Dedifferentiated amniotic fluid mesenchymal stem cell (primary cell): Measurements from ENCODE around the gene CNMD.
"Not testable (repeated sequence)": the region's sequence is repeated elsewhere in the genome, so short reads cannot be mapped to it uniquely, and the experiment has no call there.

Experiments used
- DNase-seq: peaks from one replicate; pipeline ENCODE4 v3.0.0-alpha.2; 2016; ENCODE audit errors: extremely low spot score

The CNMD gene

DNA sequence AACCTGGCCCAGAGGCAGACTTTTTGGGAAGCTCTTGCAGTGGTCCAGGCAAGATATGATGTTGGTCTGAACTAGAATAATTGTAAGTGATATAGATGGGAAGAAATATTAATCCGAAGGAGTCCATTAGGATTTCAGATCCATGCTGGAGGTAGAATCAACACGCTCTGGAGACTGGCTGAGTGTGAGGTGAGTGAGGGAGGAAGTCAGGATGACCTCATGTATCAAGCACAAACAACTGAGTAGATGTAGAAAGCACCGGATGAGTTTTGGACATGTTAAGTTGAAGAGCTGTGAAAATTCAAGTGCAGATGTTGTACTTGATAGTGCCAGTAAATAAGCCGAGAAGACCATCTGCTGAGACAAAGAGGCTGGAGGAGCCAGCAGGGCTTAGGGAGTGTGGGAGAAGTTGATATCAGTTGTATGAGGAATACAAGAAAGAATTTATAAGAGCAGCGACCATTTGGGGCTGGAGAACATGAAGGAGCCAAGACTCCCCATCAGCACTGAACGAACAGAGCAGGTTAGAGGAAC, 5.3 kb upstream of the CNMD start:
- DNase-seq, result no peak

DNA sequence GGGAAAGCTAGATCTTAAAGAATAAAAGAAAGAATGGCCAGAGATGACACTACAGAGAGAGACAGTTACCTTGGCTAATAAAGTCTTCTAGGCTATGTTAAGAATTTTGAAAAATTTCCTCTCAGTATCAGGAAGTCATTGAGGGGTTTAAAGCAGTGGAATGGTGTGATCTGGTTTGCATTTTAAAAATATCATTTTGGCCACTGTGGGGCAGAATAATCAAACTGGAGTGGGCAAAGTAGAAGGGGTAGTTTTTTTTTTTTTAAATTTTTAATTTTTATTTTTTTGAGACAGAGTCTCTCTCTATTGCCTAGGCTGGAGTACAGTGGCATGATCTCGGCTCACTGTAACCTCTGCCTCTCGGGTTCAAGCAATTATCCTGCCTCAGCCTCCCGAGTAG, 4.4 kb upstream of the CNMD start:
- no peak for DNase-seq

DNA sequence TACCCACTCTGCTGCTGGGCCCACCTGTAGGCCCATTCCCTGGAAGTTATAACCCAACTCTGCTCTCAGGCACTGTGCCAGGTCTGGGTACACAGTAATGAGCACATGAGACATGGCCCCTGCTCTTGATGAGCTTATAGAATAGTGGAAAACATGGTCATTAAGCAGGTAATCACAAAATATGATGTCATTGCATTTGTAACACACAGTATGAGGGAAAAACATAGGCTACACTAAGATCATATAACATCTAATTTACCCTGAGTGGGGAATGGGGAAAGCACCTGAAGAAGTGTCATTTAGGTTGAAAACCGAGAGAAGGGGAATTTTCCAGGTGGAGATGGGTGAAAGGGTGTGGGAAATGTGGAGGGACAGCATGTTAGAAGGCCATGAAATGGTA, 3.9 kb upstream of the CNMD start:
- DNase-seq, result no peak

DNA sequence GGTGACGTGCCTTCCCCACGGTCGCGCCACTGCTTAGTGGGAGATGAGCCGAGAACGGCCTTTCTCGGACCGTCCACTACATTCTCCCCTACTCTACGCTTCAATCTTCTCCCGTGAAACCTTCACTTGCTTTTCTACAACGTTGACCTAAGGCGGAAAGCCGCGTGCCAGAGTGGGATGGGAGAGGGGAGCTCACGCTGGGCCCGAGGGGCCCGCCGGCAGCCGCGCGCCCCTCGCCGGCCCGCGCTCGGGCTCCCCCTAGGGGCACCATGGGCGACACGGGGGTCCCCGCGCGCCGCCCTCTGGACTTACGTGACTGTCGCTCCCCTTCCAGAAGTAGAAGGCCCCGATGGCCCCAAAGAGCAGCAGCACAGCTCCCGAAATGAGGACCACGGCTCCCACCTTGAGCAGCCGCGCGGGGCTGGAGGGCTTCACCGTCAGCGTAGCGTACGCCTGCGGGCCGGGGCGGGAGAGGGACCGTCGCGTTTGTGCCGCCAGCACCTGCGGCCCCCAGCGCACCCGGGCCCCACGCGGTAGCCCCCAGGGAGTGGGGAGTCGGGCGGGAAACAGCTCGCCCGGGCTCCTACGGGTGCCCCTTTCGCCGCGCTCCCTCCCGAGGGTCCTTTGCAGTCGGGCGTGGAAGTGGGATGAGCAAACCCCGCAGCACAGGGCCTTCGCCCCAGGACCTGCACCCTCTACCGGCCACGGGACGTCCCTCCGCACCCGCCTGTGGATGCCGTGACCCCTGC, 727 bp downstream of the CNMD start:
- no peak for DNase-seq

DNA sequence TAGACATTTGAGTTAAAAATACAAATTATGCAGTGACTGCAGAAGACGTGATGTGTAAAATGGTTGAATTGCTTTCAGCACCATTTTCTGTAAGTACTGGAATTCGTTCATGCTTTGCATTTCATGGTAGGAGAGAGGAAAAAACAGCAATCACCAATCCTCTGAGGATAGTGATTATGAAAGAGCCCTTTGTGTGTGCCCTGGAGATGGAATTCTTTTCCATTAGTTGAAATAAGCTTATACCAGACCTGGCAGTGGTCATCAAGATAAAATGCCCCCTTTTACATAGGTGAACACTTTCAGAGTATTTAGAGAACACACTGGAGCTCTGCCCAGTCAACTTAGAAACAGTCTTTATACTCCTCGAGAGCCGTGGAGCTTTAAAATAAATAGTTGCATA, 1.7 kb downstream of the CNMD start:
- DNase-seq, result no peak

DNA sequence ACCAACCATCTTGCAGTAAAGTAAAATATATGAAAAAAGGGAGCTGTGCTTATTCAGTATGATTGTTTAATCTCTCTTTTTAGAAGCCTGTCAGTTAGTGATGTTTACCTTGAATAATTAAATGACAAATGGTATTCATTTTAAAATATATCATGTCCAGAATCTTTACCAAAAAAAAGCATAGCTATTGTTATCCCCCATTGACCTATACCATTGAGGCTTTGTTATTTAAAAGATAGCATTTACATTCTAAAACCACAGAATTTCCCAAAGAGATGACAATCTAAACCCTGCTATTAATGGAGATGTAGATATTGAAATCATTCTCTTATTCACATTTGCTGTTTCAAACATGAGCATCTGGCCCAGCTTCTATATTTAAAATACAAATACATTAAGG, 2.2 kb downstream of the CNMD start:
- DNase-seq, result no peak

DNA sequence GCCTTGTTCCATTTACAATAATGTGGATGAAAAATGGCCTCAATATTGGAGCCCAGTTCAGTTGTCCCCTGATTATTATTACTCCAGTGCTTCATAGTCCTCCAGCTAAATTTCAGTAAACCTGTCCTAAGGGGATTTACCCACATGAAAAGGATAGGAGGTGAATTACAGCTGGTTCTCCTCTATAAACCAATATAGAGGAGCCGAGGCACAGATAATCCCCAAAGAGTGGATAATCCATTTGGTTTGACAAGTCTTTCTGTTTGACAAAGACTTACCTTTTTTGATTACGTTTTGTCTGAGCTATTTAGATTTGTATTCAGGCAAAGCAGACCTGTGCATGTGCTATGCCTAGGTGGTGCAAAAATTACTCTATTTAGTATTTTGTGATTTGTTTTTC, 2.7 kb downstream of the CNMD start:
- no peak for DNase-seq

DNA sequence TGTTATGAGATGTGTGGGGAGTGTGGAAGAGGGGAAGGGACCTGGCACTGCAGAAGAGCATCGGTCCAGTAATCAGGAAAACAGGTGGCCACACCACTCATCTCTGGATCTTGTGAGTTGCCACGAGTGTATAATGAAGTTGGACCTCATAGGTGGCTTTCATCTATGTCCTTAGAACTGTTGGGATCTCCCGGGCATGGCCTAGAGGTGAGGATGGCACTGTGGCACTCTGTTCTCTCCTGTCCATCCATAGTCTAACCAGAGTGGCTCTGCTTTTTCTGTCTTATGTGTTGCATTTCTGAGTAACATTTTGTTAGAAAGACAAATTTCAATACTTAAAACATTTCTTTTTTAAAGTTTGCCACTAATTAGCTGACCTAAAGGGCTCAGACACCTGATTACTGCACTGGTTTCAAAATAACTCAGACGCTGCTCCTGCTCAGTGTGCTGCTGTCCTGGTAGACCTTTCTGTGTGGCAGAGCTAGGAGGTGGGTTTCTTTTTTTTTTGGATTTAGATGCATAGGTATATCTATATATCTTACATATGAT, 5.5 kb downstream of the CNMD start:
- no peak for DNase-seq

DNA sequence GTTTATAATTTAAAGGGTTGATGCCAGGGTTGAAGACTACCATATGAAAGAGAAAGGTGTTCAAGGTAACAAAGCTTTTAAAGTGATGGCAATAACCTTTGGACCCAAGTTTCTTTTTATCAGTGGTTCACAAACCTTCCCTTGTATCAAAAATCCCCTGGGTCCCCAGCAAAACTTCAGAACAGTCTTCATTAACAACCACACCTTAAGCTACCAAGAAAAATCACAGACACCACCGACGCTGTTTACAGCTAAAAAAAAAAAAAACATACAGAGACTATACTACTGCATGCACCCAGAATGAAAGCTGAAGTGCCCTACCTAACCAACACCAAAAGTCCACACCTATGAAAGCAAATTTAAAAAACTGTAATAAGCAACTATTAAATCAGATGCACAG, 13.4 kb downstream of the CNMD start:
- DNase-seq, result no peak

DNA sequence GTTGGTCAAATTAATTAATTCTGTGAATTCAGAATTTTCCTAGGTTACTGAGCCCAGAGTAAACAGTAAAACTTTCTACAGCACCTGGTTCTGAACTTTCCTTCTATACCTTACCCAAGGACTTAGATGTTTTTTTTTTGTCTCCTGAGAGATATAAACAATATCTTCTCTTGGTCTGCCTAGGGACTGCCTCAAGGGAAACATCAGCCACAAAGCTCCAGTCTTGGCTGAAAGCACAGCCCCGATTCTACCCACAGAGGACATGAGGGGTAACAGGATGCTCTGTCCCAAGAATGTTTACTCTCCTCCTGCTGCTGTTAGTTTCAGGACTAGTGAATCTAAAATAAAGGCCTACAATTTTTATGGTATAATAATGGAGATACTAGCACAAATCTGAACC, 14.3 kb downstream of the CNMD start:
- no peak for DNase-seq

DNA sequence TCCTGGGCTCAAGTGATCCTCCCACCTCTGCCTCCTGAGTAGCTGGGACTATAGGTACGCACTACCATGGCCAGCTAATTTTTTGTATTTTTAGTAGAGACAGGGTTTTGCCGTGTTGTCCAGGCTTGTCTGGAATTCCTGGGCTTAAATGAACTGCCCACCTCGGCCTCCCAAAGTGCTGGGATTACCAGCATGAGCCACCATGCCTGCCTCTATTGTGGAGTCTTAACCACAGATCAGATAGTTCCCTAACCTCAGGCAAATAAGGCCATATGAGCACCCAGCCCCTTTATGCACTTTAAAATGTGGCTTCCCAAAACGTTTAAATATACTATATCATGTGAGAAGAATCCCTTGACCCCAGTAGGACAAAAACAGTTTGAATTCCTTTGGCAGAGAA, 16.4 kb downstream of the CNMD start:
- no peak for DNase-seq

DNA sequence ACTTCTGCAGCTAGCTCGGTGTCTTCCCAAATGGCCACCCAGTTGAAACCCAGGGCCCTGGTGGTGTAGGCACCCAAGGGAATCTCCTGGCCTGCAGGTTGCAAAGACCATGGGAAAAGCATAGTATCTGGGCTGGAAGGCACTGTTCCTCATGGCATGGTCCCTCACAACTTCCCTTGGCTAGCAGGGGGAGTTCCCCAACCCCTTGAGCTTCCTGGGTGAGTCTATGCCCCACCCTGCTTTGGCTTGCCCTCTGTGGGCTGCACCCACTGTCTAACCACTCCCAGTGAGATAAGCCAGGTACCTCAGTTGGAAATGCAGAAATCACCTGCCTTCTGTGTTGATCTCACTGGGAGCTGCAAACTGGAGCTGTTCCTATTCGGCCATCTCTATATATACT, 18.3 kb downstream of the CNMD start:
- DNase-seq, result not testable (repeated sequence)

DNA sequence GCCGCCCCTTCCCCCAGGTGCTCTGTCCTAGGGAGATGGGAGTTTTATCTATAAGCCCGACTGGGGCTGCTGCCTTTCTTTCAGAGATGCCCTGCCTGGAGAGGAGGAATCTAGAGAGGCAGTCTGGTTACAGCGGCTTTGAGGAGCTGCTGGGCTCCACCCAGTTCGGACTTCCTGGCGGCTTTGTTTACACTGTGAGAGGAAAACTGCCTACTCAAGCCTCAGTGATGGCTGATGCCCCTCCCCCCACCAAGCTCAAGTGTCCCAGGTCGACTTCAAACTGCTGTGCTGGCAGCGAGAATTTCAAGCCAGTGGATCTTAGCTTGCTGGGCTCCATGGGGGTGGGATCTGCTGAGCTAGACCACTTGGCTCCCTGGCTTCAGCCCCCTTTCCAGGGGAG, 18.7 kb downstream of the CNMD start:
- DNase-seq, result not testable (repeated sequence)

DNA sequence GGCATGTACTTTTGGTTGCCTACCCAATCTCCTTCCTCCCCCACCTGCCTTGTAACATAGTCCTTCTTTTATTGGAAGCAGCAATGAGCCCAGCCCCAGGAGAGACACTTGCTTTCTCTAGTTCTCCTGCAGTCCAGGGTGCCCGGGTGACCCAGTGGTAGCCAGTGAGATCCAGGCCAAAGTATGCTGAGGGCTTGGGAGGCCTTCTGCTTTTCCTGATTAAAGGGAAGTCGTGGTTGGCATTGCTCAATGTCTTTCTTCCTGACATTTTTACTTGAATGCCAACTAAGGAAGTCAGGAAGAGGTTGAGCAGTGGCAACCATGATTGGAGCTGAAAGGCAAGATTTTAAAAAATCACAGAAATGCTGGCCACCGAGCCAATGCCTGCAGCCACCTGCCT, 25.7 kb downstream of the CNMD start:
- DNase-seq, result no peak

DNA sequence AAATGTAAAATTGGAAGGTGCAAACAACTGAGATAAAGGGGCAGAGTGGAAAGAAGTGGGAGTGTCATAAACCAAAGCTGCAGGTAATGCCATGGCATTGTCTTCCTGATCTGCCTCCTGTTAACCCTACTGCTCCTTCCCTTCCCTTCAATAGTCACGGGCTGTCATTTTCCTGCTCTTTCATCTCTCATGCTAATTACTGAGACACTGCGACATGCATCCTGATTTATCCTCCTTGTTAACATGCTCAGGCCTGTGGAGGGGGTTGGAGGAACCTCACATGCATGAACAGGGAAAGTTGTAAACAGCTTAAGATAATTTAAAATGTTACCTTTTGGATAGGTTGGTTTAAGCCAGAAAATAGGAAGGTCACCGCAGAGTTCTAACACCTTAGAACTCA, 27.2 kb downstream of the CNMD start:
- DNase-seq, result no peak

DNA sequence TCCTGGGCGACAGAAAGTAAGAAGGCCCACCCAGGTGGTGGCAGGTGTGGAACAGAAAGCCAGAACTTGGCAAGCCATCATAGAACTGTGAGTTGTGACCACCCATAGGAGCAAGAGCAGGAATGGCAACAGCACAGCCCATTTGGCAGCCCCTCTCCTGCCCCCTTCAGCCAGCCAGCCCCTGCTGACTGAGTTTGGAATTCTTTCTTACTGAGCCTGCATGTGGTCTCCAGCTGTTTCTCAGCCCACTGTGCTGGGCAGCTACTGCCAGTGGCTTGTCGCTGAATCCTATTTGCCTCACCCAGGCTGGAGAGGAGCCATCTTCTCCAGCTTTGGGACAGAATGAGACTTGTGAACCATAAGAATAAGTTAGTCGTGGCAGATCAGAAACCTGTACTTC, 28.3 kb downstream of the CNMD start:
- no peak for DNase-seq

DNA sequence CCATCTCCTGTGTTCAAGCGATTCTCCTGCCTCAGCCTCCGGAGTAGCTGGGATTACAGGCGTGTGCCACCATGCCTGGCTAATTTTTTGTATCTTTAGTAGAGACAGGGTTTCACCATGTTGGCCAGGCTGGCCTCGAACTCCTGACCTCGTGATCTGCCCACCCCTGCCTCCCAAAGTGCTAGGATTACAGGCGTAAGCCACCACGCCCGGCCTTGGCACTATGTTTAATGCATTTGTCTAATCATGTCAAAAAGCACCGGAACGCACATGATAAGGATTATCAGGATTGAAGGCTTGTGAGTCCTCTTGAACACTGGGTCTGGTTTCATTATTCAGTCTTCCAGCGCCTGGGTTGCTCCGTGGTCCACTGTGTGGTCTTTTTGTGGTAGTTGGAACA, 31.4 kb downstream of the CNMD start:
- not testable (repeated sequence) for DNase-seq

DNA sequence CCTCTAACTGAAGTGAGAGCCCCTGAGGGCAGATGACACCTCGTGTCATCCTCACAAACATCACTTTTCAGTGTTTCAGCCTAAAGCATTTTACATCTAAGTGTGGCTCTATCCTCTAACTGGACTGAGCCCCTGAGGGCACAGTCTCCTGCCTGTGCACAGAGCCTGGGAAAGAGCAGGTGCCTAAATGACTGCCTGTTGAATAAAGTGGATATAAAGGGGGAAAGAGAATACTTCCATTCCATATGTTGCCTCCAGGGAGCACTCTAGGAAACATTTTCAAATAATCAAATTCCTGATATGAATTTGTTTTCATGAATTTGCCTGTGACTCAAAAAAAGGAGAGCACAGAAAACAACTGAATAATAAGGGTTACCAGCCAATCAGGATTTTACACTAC, 32.2 kb downstream of the CNMD start:
- DNase-seq, result no peak

DNA sequence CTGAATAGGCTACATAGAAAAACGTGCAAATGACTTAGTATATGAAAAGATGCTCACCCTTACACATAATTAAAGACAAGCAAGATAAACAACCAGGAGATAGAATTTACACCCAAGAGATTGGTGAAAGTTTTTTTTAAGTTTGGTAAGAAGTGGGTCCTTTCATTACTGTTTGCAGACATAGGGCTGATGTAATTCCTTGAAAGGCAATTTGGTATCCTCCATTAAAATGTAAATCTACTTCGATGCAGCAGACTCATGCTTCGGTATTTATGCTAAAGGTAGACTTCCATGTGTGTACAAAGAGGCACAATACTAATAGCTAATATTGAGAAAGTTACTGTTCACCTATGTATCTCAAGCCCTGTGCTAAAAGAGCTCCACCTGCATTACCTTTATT, 33.5 kb downstream of the CNMD start:
- DNase-seq, result no peak

DNA sequence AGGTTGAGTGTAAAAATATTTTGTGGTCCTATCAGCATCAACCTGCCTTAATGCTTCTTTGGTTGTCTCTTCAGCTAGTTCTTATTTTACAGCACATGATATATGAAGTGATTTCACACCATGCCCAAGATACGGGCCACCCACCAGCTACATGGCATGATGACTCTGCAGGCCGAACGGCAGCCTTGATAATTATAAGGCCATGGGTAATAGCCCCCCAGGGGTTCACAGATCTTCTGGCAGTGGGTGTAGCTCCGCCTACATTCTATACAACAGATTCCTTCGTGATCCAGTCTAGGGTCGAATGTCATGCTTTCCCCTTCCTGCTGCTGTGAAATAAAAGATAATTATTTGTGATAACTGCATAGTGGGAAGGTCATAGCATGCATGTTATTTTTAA, 36.1 kb downstream of the CNMD start:
- DNase-seq, result no peak

DNA sequence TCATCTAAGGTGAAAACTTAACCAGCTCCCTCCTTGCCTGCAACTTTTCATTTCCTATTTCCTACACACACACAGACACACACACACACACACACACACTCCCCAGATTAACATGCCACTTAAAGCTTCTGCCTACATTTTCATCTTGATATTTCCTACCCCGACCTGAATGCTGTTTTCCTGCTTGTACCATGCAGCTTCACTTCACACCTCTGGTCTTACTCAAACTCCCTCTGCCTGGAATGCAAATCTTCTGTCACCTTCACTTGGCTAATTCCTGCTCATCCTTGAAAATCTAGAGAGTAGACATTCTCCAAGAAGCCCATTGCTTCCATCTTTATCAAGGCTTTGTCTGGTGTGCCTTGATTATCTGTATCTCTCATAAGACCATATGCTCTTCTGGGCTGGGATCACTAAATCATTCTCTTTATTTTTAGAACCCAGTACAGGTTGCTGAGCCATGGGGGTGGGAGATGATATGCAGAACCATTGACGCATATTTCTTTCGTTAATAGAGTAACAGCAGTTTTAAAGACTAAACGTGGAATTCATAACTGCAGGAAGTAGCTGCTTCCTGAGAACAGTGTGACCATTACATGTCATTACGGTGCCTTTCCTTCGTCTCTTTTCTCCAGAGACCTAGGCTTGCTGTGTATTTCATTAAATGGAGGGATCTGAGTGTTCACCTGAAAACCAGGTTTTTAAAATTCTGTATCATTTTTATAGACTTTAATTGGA, 37.7 kb downstream of the CNMD start:
- no peak for DNase-seq

DNA sequence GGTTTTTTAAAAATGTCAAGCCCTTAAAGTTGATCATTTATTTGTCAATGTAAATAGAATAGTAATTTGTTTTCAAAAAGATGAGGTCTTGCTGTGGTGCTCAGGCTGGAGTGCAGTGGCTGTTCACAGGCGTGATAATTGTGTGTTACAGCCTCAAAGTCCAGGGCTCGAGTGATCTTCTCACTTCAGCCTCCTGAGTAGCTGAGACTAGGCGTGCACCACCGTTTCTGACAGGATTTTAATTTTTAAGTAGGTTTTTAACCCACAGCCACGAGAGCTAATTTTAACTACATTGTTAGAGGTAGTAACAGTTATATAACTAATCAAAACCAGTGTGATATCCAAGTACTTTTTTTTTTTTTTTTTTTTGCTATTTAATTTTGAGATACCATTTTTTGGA, 43.1 kb downstream of the CNMD start:
- DNase-seq, result no peak

DNA sequence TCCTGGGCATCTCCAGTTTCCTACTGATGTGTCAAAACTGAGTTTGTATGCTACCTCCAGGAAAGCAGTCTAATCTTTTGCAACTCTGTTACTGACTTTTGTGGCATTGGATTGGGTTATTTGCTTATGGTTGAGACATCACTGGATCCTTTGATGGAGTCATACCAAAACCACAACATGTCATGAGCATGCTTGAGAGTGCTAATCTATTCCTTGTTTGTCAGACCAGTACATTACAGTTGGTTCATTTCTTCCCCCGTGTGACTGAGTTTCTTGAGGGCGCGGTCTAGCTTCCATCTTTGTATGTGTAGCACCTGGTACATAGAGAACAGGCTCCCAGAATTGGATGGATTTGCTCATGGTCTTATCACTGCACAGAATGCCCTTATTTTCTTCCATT, 43.8 kb downstream of the CNMD start:
- DNase-seq, result no peak
